HepG2 (cell line): ENCODE results near the gene COL4A6. TPM values are rescaled to one million over a fixed set of nuclear protein-coding genes. Genes with fewer than 3 reads are reported as not detected.

ENCODE experiments used
- ATAC-seq: fragments of 200-7000 bp; cut with Tn5 transposase; 3 replicates; pipeline ENCODE4 v1.9.1; 2020; ENCODE audit warnings: mild to moderate bottlenecking, moderate library complexity
- BruUV-seq: library from RNA; stranded (reverse); fragments of 400-500 nt; replicated peaks from 2 replicates; lab custom pipeline; 2021; lab: Mats Ljungman, UMichigan
- CTCF ChIA-PET: fragments of 300-600 bp; formaldehyde crosslinking; extraction: SDS; loops from one replicate; lab custom pipeline; 2021; ENCODE audit warnings: low total read pairs, inconsistent platforms, low intra/inter-chr PET ratio; lab: Yijun Ruan, JAX
- POLR2A ChIA-PET: fragments of 350-600 bp; sonication (Branson Sonifier 250); formaldehyde crosslinking; loops from one replicate; lab custom pipeline; 2020; ENCODE audit warnings: antibody characterized with exemption, inconsistent platforms; lab: Yijun Ruan, JAX
- DNase-seq: peaks from one replicate; pipeline ENCODE4 v3.0.0-alpha.2; 2015; ENCODE audit warnings: low spot score
- FAIRE-seq: peaks from 3 replicates; lab custom pipeline; 2011; peaks lifted over from hg19 to GRCh38; lab: Jason Lieb, UNC
- H2AFZ ChIP-seq: one replicate; pipeline ENCODE4 v1.6.1; 2011; ENCODE audit warnings: low read length, inconsistent platforms
- H3K27ac ChIP-seq: fragments of 300-600 bp; 3 replicates; pipeline ENCODE4 v1.8.0; 2011; ENCODE audit warnings: mixed run types, mild to moderate bottlenecking, mixed read lengths, low read length, inconsistent platforms; ENCODE audit not compliant: insufficient read depth; ENCODE audit errors: extremely low read length
- H3K27me3 ChIP-seq, 2 experiments: fragments of 200-600 bp in 1 of 2; 2 replicates in 1 of 2; 3 replicates in 1 of 2; pipeline versions ENCODE4 v1.6.0 to v1.8.0; 2011; ENCODE audit warnings: low read length in 2 of 2, mild to moderate bottlenecking in 2 of 2, moderate library complexity in 2 of 2, inconsistent platforms in 1 of 2; ENCODE audit not compliant: insufficient read depth in 2 of 2, control insufficient read depth in 1 of 2
- H3K36me3 ChIP-seq, 2 experiments: fragments of 200-600 bp in 1 of 2; replicated peaks in 1 of 2; 2 replicates in 1 of 2; 3 replicates in 1 of 2; pipeline versions ENCODE4 v1.5.1 to v1.8.0; 2011; ENCODE audit warnings: low read length in 2 of 2, inconsistent platforms in 1 of 2; ENCODE audit not compliant: insufficient read depth in 2 of 2, control insufficient read depth in 1 of 2
- H3K4me1 ChIP-seq: 2 replicates; pipeline ENCODE4 v1.5.1; 2012; ENCODE audit warnings: low read length, inconsistent platforms; ENCODE audit not compliant: insufficient read depth
- H3K4me2 ChIP-seq: 2 replicates; pipeline ENCODE4 v1.6.0; 2011; ENCODE audit warnings: low read depth, low read length, inconsistent platforms
- H3K4me3 ChIP-seq, 3 experiments: fragments of 200-600 bp in 1 of 3; sonication (generic), shearing (Covaris generic) in 1 of 3; replicated peaks in 1 of 3; 2 replicates each; pipeline ENCODE4 v1.5.1; 2011 to 2016; ENCODE audit warnings: low read length in 3 of 3, inconsistent platforms in 2 of 3, low read depth in 2 of 3, mild to moderate bottlenecking in 2 of 3, control low read depth in 1 of 3, mixed read lengths in 1 of 3; ENCODE audit not compliant: insufficient read depth in 1 of 3
- H3K79me2 ChIP-seq: one replicate; pipeline ENCODE4 v1.6.1; 2011; ENCODE audit warnings: low read length, inconsistent platforms; ENCODE audit not compliant: insufficient read depth
- H3K9ac ChIP-seq: 2 replicates; pipeline ENCODE4 v1.6.0; 2011; ENCODE audit warnings: mild to moderate bottlenecking, low read depth, low read length, inconsistent platforms; ENCODE audit not compliant: insufficient read depth
- H3K9me3 ChIP-seq: 2 replicates; pipeline ENCODE4 v1.5.1; 2012; ENCODE audit warnings: mild to moderate bottlenecking, low read length
- H4K20me1 ChIP-seq: 2 replicates; pipeline ENCODE4 v1.6.0; 2011; ENCODE audit warnings: inconsistent platforms, mild to moderate bottlenecking, low read length, moderate library complexity; ENCODE audit not compliant: insufficient read depth
- DNMT1 ChIP-seq: sonication (generic); formaldehyde crosslinking; IDR thresholded peaks from 2 replicates; pipeline ENCODE4 v1.5.1; 2020; ENCODE audit warnings: mild to moderate bottlenecking, missing genetic modification reagents
- HMGA1 ChIP-seq: sonication (generic); formaldehyde crosslinking; conservative IDR thresholded peaks from 2 replicates; pipeline ENCODE4 v1.4.0; 2020; ENCODE audit warnings: missing genetic modification reagents
- ONECUT2 ChIP-seq: sonication (generic); formaldehyde crosslinking; IDR thresholded peaks from 2 replicates; pipeline ENCODE4 v1.4.0; 2020; ENCODE audit warnings: missing genetic modification reagents
- RBM22 ChIP-seq: fragments of 200-400 bp; formaldehyde crosslinking; optimal IDR thresholded peaks from 2 replicates; pipeline ENCODE3; 2017; ENCODE audit warnings: mild to moderate bottlenecking, low read length, moderate library complexity
- SNAI1 ChIP-seq: sonication (generic); formaldehyde crosslinking; IDR thresholded peaks from 2 replicates; pipeline ENCODE4 v1.5.0; 2020; ENCODE audit warnings: mild to moderate bottlenecking, missing genetic modification reagents, borderline replicate concordance
- TSC22D2 ChIP-seq: sonication (generic); formaldehyde crosslinking; IDR thresholded peaks from 2 replicates; pipeline ENCODE4 v1.5.1; 2020; ENCODE audit warnings: missing genetic modification reagents, mild to moderate bottlenecking, borderline replicate concordance
- ZMYM2 ChIP-seq: sonication (generic); formaldehyde crosslinking; IDR thresholded peaks from 2 replicates; pipeline ENCODE4 v1.8.0; 2022; ENCODE audit warnings: mild to moderate bottlenecking, missing genetic modification reagents
- ZNF124 ChIP-seq: sonication (generic); formaldehyde crosslinking; IDR thresholded peaks from 2 replicates; pipeline ENCODE4 v1.4.0; 2020; ENCODE audit warnings: missing genetic modification reagents
- ZNF615 ChIP-seq: sonication (generic); formaldehyde crosslinking; IDR thresholded peaks from 2 replicates; pipeline ENCODE4 v1.5.0; 2020; ENCODE audit warnings: mild to moderate bottlenecking, missing genetic modification reagents, borderline replicate concordance
- in situ Hi-C: cut with HindIII; loops from 2 replicates; pipeline ENCODE4 v1.10.0; 2017; ENCODE audit warnings: low pct_unique_long_range_greater_than_20kb; ENCODE audit not compliant: extremely low pct_ligation_motif_present
- intact Hi-C: fragments of 100-400 bp; cut with micrococcal nuclease; formaldehyde crosslinking; loops from one replicate; pipeline ENCODE4 v1.10.0; 2022; ENCODE audit not compliant: unreplicated experiment
- polyA plus RNA-seq, 8 experiments: library from polyadenylated mRNA; depleted of rRNA in 3 of 8; stranded (reverse) in 7 of 8; unstranded in 1 of 8; fragments of >200 nt; fragmentation: Illumina TruSeq in 4 of 8; extraction: Trizol in 4 of 8; gene quantifications; 2 replicates each; pipeline versions ENCODE4 v1.2.1 to v1.2.3, GENCODE V29; 2011 to 2016; ENCODE audit warnings: low read depth in 4 of 8, missing spikeins in 1 of 8, mixed read lengths in 1 of 8; ENCODE audit not compliant: insufficient read depth in 1 of 8
- total RNA-seq, 5 experiments: library from RNA; depleted of rRNA; stranded (reverse); fragments of >200 nt; fragmentation: Illumina TruSeq; extraction: Trizol; gene quantifications; 2 replicates each; pipeline ENCODE4 v1.2.3, GENCODE V29; 2016; ENCODE audit warnings: low read depth in 1 of 5
- TF ChIP-seq, protein P1 (sequence below): sonication (generic); formaldehyde crosslinking; IDR thresholded peaks from 2 replicates; pipeline ENCODE4 v1.4.0; 2020; ENCODE audit warnings: mild to moderate bottlenecking, missing genetic modification reagents

Gene COL4A6
- total and polyA plus RNA-seq, 2 of the 13 experiments (the other 11 are each of a cell fraction or from before 2014, with no cell fraction given) = 4.5 to 8.2 TPM

DNA sequence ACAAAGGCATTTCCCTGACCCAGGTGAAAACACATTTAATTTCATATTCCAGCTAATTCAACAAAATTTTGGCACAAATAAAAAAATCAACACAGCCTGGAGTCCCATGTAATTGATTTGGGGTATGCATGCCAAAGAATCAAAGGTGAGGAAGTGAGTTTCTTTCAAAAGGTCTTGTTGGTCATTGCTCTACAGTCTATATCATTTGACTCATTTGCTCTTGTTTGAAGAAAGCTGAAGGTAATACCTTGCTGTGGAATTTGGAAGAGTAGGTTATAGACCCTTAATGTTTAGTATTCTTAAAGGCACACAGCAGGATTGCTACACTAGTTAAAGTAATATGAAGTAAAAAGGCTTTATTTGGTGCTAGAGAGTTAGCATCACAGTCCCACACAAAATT, 25.4 kb downstream of the COL4A6 start:
- H3K9ac ChIP-seq = no peak overlapping the region
- no peak for TF ChIP-seq ZMYM2 (CRISPR knock-in tag)
- TF ChIP-seq TSC22D2 = no peak
- TF ChIP-seq ZNF124 (CRISPR knock-in tag) = no peak
- TF ChIP-seq RBM22 = no peak
- no peak for TF ChIP-seq HMGA1
- no peak for TF ChIP-seq SNAI1
- TF ChIP-seq, protein P1, sequence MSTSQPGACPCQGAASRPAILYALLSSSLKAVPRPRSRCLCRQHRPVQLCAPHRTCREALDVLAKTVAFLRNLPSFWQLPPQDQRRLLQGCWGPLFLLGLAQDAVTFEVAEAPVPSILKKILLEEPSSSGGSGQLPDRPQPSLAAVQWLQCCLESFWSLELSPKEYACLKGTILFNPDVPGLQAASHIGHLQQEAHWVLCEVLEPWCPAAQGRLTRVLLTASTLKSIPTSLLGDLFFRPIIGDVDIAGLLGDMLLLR (CRISPR knock-in tag) = no peak
- no peak for TF ChIP-seq DNMT1 (CRISPR knock-in tag)
- no peak for TF ChIP-seq ONECUT2 (CRISPR knock-in tag)
- no peak for TF ChIP-seq ZNF615
- TF ChIP-seq, all 625 proteins: peak for 0
- ChIA-PET POLR2A (no interaction called here), CTCF (no interaction called here)
- no peak for FAIRE-seq
- in situ Hi-C loops (no loop called here), intact Hi-C loops (no loop called here)
- Histone ChIP-seq H3K27ac (no peak overlapping the region), H3K9me3 (no peaks in the 10 kb centered on the region), H3K36me3 (no peaks in the 10 kb centered on the region), H4K20me1 (no peaks in the 10 kb centered on the region), H3K4me3 (no peak overlapping the region), H3K27me3 (no peaks in the 10 kb centered on the region), H3K79me2 (no peaks in the 10 kb centered on the region), H3K4me1 (no peaks in the 10 kb centered on the region), H2AFZ (no peak overlapping the region), H3K4me2 (no peak overlapping the region)
- no peak for ATAC-seq
- DNase-seq = no peak
- no TSS peak for BruUV-seq
